ENCODE measurements around the gene CAVIN3.

DNA sequence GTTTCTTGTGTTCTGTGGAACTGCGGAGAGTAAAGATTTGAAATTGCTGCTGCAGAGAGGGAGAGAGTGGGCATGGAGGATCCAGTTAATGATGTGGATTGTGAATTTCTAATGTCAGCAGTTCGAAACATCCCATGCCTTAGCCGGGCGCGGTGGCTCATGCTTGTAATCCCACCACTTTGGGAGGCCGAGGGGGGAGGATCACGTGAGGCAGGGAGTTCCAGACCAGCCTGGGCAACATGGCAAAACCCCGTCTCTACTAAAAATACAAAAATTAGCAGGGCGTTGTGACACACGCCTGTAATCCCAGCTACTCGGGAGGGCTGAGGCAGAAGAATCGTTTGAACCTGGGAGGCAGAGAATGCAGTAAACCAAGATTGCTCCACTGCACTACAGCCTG lies 1.1 kb upstream of the CAVIN3 start:
- TF ChIP-seq, protein P1, sequence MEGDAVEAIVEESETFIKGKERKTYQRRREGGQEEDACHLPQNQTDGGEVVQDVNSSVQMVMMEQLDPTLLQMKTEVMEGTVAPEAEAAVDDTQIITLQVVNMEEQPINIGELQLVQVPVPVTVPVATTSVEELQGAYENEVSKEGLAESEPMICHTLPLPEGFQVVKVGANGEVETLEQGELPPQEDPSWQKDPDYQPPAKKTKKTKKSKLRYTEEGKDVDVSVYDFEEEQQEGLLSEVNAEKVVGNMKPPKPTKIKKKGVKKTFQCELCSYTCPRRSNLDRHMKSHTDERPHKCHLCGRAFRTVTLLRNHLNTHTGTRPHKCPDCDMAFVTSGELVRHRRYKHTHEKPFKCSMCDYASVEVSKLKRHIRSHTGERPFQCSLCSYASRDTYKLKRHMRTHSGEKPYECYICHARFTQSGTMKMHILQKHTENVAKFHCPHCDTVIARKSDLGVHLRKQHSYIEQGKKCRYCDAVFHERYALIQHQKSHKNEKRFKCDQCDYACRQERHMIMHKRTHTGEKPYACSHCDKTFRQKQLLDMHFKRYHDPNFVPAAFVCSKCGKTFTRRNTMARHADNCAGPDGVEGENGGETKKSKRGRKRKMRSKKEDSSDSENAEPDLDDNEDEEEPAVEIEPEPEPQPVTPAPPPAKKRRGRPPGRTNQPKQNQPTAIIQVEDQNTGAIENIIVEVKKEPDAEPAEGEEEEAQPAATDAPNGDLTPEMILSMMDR (IDR thresholded peaks at IDR 0.05), result no peak
- TF ChIP-seq POLR2A (IDR thresholded peaks at IDR 0.05) (no peak), EP300 (IDR thresholded peaks at IDR 0.05) (no peak)

All from stomach (tissue), 4 donors.